VCaP (cell line): ENCODE data around the gene RERE.

Source experiments
- H3K27ac ChIP-seq: fragments of 450-650 bp; 2 replicates; pipeline ENCODE4 v1.5.1; 2017
- CTCF ChIP-seq: fragments of 450-650 bp; conservative IDR thresholded peaks from 2 replicates; pipeline ENCODE4 v1.5.1; 2017; ENCODE audit warnings: mild to moderate bottlenecking, moderate library complexity

The RERE gene

DNA sequence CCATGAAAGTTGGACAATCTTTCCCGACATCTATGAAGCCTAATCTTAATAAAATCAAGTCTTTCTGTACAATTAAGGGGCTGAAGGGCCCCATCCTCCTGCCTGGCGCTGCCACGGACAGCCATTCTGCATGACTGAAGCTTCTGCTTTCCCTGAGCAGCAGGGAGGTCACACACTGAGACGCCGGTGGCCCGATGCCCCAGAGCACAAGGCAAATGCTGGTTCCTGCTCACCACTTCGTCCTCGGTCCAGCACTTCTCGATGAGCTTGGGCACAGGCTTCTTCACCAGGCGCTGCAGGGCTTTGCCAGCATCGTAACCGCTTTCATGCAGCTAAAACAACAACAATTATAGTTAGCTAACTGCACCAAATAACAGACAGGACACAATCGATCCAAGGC is 351.7 kb downstream of the RERE start:
- H3K27ac ChIP-seq = peak overlapping the region; percentile 95
- no peak for TF ChIP-seq CTCF

GRCh38 chr1:8465013-8465412 is 352.4 kb downstream of the RERE start:
- peak overlapping the region; percentile 95 for H3K27ac ChIP-seq
- peak; percentile 17; the same call in 1 of the 2 replicates for TF ChIP-seq CTCF

DNA sequence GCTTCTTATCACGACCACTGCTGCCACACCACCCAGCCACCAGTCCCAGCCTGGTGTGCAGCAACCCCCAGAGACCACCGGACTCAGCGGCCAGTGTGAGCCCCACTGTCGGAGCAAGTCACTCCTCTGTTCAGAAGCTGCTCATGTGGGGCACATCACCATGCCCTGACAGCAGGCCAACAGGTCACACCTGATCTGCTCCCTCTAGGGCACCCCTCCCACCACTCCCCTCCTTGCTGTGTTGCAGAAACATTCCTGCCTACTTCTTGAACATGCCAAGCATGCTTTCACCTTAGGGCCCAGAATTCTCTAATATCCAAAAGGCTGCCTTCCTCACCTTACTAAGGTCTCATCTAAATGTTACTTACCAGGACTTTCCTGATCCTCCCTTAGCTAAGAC is 353.1 kb downstream of the RERE start:
- H3K27ac ChIP-seq = peak overlapping the region; percentile 95
- TF ChIP-seq CTCF = no peak

DNA sequence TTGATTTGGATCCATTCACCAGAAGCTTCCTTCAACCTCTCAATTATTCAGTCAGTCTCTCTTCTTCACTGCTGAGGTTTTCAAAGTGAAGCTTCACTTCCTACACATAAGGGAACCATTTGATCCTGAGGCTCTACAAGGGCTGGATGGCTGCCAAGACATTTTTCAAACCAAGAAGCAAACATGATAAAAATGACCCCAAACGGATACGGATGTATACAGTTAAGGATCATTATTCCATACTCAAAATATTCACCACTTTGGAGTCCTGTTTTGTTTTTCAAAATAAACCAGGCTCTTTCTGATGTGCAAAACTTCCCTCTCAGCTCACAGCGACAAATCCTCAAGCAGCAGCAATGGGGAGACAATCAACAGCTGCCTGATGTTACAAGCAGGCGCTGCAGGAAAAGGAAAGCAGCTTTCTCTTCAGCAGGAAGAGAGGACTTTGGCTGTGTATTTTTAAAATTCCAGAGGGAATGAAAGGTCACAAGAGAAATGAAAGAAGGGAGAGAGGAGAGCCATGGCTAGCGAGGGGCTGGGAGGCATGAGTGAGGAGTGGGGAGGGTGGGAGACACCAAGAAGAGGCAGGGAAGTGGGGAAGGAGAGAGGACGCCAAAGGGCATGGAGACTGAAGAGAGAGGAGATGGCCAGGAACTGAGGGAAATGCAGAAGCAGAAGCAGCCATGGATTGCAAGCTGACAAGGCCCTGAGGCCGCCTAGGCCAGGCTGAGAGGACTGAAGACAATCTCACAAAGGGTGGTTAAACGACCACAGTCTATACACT is 354.1 kb downstream of the RERE start:
- H3K27ac ChIP-seq = peak overlapping the region; percentile 95
- TF ChIP-seq CTCF = no peak

- peak overlapping the region; percentile 95 for H3K27ac ChIP-seq
- no peak for TF ChIP-seq CTCF
Observed at GRCh38 chr1:8462371-8462892, 355.0 kb downstream of the RERE start.

DNA sequence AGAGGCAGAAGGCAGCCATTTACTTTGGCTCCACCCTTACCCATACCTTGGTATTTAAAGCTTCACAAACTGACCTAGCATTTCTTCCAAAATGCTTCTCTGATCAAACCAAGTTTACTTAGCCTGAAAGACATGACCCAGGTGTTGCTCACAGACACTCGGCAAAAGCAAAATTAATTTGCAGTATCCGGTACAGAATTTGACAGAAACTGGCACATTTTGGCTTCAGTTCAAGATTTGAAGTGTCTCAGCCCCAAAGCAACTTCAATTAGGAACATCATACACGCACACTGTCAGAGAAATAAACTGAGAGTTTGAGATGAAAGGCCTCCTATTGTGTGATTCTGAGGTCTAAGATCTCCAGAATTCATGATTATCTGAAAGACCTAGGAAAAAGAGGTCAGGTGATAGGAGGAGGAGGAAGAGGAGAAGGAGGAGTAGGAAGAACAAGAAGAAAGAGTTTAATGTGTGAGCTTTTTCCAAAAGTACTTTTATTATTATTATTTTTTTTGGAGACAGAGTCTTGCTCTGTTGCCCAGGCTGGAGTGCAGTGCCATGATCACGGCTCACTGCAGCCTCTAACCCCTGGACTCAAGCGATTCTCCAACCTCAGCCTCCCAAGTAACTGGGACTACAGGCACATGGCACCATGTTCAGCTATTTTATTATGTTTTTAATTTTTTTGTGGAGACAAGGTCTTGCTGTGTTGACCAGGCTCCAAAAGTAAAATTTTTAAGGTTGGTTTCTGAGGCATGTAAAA is 355.9 kb downstream of the RERE start:
- peak overlapping the region; percentile 95 for H3K27ac ChIP-seq
- TF ChIP-seq CTCF = no peak

DNA sequence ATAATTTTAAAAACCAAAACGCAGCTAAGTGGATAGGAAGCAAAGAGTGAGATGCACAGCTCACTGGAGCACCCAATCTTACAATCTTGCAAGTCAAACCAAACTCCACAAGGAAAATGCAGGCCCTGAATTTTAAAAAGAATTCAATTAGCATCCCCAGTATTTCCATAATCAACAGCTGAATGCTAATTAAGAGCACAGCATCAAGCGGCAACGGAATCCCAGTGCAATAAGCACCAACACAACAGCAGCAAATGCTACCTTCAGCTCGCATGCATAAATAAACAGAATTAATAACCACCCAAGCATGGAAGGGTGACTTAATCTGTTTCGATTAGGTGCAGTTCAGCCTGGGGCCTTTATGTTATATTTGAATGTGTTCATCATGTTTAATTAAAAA is 356.7 kb downstream of the RERE start:
- peak overlapping the region; percentile 95 for H3K27ac ChIP-seq
- TF ChIP-seq CTCF = no peak
